Activated T-helper 1 cell treated with anti-CD3 and anti-CD28 coated beads, Interleukin-2, amount 50 U/mL, for 16 hours (primary cell): Measurements from ENCODE around the gene ZDHHC11B.

Experiments used
- DNase-seq, 2 donors: peaks; one replicate each; pipeline ENCODE4 v3.0.0-alpha.2; 2020; ENCODE audit warnings: low read depth in 1 of 2, low spot score in 1 of 2

The ZDHHC11B gene

DNA sequence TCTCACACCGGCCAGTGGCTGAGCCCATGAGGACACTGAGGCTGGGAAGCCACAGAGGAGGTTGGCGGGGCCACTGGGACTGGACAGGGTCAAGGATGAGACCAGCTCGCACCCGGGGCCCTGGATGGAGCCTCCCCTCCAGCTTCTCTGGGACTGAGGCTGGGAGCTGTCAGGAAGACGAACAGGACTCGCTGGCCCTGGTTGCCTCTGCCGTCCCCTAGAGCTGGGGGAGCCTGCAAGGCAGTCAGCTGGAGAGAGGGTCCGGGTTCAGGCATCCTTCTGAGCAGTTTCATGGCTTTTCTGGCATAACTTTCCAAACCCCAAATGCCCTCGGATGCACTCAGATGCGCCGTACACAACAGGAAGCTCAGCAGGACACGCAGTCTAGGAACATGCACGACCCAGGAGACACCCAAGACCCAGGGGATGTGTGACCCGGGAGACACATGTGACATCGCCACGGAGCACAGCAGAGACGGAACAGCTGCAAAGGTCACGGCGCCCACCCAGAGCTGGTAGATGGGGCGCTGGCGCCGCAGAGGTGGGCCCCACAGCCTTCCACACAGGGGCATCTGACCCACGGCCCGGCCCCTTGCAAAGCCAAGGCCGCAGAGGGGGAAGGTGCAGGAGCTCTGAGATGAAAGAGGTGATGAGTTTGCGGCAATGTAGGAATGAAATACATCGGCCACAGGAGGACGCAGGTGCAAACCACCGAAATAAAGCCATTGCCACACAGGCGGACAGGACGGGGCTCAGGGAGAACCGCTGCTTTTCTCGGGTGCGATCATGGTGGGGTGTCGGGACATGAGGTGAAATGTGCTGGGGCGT lies 108.4 kb downstream of the ZDHHC11B start:
- no peak for DNase-seq

GRCh38 chr5:675111-675870 lies 109.2 kb downstream of the ZDHHC11B start:
- DNase-seq: no peak

DNA sequence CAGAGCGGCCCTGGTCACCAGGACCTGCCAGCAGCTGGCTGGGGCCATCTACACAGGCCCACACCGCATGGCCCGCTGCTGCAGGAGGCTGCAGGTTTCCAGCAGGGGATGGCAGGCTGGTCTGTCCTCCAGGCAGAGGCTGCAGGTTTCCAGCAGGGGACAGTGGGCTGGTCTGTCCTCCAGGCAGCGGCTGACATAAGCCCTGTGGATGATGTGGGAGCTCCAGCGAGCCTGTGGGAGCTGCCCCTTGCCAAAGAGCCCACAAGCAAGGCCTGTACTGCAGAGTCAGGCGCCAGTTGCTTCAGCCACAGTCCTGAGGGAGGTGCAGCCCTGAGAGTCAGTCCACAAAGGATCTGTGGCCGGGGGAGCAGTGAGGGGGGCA lies 109.9 kb downstream of the ZDHHC11B start:
- no peak for DNase-seq

DNA sequence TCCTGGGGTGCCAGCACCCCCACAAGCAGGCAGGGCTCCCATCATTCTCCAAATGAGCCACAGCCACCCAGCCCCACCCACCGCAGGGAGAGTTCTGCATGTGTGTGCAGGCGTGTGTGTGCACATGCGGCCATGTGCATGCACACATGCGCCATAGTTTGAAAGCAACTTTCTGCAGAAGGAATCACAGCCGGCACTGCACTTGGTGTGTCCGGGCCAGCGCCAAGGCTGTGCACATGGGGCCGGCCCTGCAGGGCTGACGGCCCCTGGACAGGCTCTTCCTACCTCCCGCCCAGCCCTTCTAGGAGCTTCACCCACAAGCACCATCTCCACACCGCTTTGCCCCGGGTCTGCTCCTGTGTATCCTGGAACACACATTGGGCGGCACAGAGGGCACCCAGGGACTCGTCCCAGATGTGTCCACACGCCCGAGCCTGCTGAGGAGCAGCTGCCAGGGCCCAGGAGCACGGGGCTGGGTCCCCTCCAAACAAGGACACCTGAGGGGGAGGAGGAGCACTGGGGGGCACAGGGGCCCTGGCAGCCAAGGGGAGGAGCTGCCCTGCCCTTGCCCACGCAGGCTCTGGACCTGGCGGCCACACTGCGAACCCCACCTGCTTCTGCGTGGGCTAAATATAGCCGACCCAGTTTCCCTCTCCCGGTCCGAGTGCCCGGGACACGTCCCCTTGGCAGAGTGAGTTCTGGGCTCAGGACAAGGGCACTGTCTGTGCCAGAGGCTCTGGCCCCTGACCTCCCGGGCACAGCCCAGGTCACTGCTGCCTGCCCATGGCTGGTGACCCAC lies 110.5 kb downstream of the ZDHHC11B start:
- no peak for DNase-seq

DNA sequence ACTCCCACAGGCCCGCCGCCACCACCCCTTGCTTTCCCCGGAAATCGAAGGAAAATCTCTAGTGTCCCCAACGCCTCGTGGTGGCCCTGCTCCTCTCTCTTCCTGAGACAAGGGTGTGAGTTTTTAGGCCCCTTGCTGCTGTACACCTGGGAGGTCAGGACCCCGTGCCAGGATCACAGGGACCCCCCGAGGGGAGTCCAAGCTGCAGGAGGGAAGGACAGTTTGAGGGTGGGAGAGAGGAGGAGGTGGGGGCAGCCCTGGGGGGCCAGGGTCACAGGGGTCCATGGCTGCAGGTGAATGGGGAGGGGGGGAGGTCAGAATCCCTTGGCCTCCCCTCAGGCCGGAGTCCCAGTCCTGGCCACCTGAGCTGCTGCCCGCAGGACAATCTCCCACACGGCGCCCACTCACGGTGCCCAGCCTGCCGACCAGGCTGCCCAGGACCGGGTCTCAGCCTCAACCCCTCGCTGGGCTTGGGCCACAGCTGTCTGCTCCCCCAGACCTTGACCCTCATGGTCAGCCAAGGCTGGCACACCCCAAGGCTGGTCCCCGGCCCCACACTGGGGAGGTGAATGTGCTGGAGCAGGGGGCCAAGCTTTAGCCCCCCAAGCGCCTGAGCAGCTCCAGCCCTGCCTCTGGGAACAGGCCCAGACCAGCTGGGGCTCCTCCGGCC lies 111.2 kb downstream of the ZDHHC11B start:
- no peak for DNase-seq

DNA sequence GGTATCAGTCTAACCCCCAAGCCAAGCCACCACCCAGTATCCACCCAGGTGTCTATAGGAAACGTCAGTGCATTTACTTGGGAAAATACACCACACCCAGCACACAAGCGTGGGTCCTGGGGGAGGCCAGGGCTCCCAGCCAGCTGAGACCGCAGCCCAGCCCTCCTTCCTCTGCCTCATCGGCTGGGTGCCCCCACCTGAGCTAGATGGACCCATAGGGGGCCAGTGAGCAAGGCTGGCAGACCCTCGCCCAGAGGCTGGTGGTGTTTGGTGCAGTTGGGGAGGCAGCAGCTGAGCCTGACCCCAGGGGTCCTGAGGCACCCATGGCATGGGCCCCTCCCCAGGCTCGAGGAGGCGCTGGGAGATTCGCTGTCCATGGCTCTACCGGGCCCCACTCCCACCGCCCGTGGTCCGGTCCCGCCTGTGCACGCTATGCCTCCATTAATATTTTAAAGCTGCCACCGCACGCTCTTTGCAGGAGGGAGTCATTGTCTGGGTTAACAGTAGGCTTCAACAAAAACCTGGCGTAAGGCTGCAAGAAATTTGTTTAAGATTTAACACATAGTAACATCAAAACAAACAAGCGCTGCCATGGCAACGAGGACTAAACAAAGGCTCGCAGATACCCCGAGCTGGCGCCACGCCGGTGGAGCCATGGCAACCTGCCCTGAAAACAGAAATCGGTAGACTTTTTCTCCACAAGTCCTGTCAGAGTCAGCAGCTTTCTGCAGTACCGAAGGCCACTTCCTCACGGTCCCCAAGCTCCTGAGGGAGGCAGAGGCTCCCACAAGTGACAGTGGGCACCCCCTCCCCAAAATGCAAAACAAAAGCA lies 112.0 kb downstream of the ZDHHC11B start:
- peak; percentile 33 to 64 for DNase-seq

DNA sequence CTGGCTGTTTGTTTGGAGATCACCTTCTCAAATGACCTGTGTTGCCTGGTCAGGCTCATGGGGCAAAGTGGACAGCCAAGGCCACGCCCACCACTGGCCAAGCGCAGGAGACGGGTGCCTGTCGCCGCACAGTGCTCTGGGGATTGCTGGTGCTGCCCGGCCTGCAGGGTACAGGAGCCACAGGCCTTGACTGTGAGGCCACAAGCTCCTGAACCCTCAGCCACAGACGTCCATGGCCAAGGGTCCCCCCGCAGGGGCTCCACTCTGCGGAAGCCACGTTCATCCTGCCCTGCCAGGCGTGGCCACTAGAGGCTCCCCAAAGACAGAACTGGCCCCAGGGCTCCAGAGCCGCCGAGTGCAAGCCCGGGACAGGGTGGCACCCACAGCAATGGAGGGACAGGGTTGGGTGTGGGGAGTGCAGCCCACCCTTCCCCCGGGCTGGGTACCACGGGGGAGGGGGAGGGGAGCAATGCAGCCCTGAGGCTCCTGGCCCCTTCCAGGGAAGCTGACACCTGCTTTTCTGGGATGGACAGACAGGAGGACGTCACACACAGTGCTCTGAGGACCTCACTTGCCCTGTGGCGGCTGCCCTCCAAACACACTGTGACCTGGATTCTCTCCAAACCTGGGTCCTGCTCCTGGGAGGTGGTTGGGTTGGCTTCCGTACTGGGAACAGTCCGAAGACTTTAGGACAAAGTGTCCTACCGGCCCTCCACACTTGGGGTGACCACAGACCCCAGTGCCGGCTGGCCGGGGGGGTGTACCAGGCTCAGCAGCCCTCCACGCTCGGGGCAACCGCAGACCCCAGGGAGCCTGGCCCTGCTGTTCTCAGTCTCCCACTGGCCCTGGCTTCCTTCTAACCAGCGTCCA lies 112.8 kb downstream of the ZDHHC11B start:
- DNase-seq: peak; percentile 40 to 51

DNA sequence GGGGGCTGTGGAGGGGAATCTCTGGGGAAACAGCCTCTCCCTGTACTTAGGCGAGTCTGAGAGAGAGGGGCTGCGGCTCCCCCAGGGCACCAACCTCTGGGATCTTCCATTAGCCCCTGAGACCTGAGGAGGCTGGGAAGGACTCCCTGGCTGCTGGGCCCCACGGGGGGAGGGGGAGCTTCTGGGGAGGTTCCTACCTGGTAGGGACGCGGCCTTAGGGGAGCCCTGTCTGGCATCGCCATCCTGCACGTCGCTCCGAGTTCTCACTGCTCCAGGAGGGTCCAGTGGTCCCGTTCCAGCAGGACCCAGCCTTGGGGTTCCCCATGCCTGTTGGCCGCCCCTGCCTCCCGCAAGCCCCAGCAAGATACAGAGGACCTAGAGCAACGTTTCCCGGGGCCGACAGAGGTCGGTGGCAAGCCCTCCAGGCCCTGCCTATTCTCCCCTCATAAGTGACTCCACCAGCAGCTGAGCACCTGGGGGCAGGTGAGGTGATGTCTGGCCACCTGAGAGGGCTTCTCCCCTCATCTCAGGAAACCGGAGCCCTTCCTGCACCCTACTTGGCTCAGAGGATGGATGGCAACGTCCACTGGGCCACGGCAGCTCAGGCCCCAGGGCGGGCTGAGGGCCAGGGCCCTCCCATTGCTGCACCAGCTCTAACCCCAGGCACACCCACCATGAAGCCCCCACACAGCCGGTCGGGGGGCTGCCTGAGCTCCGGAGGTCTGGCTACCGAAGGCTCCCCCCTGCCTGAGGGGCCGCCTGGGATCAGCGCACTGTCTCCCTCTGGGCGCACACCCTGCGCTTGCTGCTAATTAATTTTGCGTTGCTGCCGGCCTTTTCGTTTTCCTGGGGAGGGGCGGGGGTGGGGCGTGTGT lies 113.9 kb downstream of the ZDHHC11B start:
- no peak for DNase-seq

DNA sequence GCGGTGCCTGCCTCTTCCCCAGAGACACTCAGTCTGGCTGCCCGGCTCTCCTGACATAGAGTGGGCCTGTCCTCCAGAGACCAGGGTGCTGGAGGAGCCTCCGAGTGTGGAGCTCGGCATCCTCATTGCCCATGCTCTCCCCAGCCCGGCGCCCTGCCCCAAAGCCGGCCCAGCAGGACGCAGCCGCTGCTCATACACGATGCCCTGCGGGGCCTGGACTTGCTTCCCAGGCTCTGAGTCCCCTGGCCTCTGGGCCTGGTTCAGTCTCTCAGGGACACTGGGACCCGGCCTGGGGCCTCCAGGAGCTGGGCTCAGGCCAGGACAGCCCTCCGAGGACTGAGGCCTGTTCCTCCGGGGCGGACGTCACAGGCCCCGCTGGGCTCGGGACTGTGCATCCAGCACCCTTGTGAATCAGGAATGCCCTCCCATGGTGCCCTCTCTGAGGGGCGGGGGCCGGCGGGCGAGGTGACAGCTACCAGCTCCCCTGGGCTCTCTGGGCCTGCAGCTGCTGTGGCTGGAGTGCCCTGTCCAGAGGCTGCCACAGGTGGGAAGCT lies 114.6 kb downstream of the ZDHHC11B start:
- DNase-seq: no peak

- peak in 1 of 2 donors; percentile 24 for DNase-seq
These were observed 115.3 kb downstream of the ZDHHC11B start for GRCh38 chr5:669111-669841.

DNA sequence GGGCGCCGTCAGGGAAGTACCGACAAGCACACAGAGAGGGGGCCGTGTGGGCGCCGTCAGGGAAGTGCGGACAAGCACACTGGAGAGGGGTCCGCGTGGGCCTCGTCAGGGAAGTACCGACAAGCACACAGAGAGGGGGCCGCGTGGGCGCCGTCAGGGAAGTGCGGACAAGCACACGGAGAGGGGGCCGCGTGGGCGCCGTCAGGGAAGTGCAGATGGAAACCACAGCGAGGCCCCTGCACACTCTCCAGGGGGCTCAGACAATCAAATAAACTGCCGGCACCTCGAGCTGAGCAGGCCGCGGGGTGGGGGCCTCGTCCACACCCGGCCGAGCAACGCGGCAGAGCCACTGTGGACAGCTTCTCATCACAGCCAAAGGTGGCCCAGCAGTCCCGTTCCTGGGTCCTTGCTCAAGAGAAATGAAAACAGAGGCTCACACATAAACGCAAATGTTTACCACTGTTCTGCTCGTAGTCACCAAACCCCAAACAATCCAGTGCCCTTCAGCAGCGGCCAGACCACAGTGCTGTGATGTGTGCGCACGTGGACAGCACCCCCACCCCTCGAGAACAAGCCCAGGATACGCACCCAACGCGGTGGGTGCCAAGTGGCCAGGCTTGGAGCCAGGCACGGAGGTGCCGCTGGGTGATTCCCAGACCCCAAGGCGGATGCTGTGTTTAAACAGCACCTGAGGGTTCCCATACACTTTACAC lies 116.1 kb downstream of the ZDHHC11B start:
- DNase-seq: no peak

GRCh38 chr5:666816-667498 lies 117.6 kb downstream of the ZDHHC11B start:
- no peak for DNase-seq

- DNase-seq: no peak
These were observed 118.4 kb downstream of the ZDHHC11B start for GRCh38 chr5:665956-666711.

- no peak for DNase-seq
These were observed 119.0 kb downstream of the ZDHHC11B start for GRCh38 chr5:665541-665955.

- no peak for DNase-seq
These were observed 119.6 kb downstream of the ZDHHC11B start for GRCh38 chr5:664994-665360.
